GM19467 (cell line): ENCODE data around the gene FHL3.

Experiments
- ATAC-seq: cut with Tn5 transposase; IDR thresholded peaks from one replicate; pipeline ENCODE4 v1.9.1; 2021; ENCODE audit warnings: mild to moderate bottlenecking, moderate library complexity; ENCODE audit not compliant: unreplicated experiment

The FHL3 gene

DNA sequence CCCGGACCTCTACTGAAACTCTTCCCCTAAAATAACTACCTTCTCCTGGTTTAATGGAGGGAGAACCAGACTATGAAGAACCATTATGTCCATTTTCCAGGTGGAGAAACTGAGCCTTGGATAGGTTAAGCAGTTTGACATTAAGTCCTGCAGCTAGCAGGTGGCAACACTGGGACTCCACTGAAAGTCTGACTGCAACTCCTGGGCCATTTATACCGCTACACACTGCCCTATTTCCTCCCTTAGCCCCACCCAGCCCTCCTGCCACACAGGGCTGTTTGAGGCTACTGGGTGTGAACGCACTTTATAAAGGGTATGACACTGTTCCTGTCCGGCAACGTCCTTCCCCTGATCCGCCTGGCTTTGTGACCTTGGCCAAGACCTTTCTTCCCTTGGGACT lies 58.0 kb downstream of the FHL3 start:
- no peak for ATAC-seq
